Muscle of leg (tissue), 16 donors: Measurements from ENCODE around the gene PPP1R2. TPM values are rescaled to one million over a fixed set of nuclear protein-coding genes. Genes with fewer than 3 reads are reported as not detected.
"Not testable (repeated sequence)": the region's sequence is repeated elsewhere in the genome, so short reads cannot be mapped to it uniquely, and the experiment has no call there.

Experiments used
- DNase-seq: peaks from one replicate; pipeline ENCODE4 v3.0.0; 2013
- H3K27ac ChIP-seq: one replicate; pipeline ENCODE4 v1.5.1; 2013; ENCODE audit warnings: mild to moderate bottlenecking, low read length, control low read depth
- H3K27me3 ChIP-seq: one replicate; pipeline ENCODE4 v1.6.1; 2013; ENCODE audit warnings: low read length; ENCODE audit not compliant: control insufficient read depth, insufficient read depth
- H3K36me3 ChIP-seq: one replicate; pipeline ENCODE4 v1.6.1; 2013; ENCODE audit warnings: low read length; ENCODE audit not compliant: control insufficient read depth, insufficient read depth
- H3K4me1 ChIP-seq: one replicate; pipeline ENCODE4 v1.6.1; 2013; ENCODE audit warnings: low read length; ENCODE audit not compliant: control insufficient read depth, insufficient read depth
- H3K4me3 ChIP-seq: one replicate; pipeline ENCODE4 v1.5.1; 2013; ENCODE audit warnings: low read length, control low read depth
- H3K9me3 ChIP-seq: replicated peaks from 2 replicates; pipeline ENCODE4 v1.6.1; 2013; ENCODE audit warnings: low read depth, low read length; ENCODE audit not compliant: control insufficient read depth
- WGBS: methylation state at CpG from one replicate; pipeline ENCODE4 v1.1.5; 2013; ENCODE audit warnings: missing lambda C conversion rate; ENCODE audit not compliant: insufficient coverage; 5-methylcytosine and 5-hydroxymethylcytosine counted together
- long read RNA-seq, 11 donors: transcript quantifications; one replicate each; lab custom pipeline, GENCODE V29; 2026
- polyA plus RNA-seq, 8 donors: library from polyadenylated mRNA; unstranded; fragments of 120-200 nt; gene quantifications; one replicate each; pipeline versions ENCODE4 v1.2.1 to v1.2.3, GENCODE V29; 2013; ENCODE audit warnings: inconsistent platforms in 1 of 8, low replicate concordance in 1 of 8; ENCODE audit not compliant: insufficient read length in 8 of 8, insufficient read depth in 1 of 8
- total RNA-seq: library from RNA; stranded (reverse); fragments of 120-200 nt; gene quantifications from one replicate; pipeline ENCODE4 v1.2.4, GENCODE V29; 2013

The PPP1R2 gene
- total RNA-seq (32.7 TPM), polyA plus RNA-seq (10 to 100 TPM; 29.0 to 40.6 (median 35.1) TPM)
- long read RNA-seq, donor 1, partial matches to known transcripts = 0 of 5 reads
- long read RNA-seq, donor 1, other reads (novel, unspliced or antisense) = 0 of 5 reads
- long read RNA-seq, donor 2, partial matches to known transcripts = 0 of 2 reads
- long read RNA-seq, donor 2, other reads (novel, unspliced or antisense) = 0 of 2 reads
- long read RNA-seq, donor 3, transcript PPP1R2-206 (6 exons, 3,450 nt) = major isoform, 12 of 29 reads
- long read RNA-seq, donor 3, partial matches to known transcripts = 15 of 29 reads
- long read RNA-seq, donor 3, other reads (novel, unspliced or antisense) = 0 of 29 reads
- long read RNA-seq, donor 4, transcript PPP1R2-206 (6 exons, 3,450 nt) = major isoform, 10 of 14 reads
- long read RNA-seq, donor 4, partial matches to known transcripts = 0 of 14 reads
- long read RNA-seq, donor 4, other reads (novel, unspliced or antisense) = 0 of 14 reads
- long read RNA-seq, donor 5, transcript PPP1R2-206 (6 exons, 3,450 nt) = major isoform, 25 of 30 reads
- long read RNA-seq, donor 5, partial matches to known transcripts = 0 of 30 reads
- long read RNA-seq, donor 5, other reads (novel, unspliced or antisense) = 0 of 30 reads
- long read RNA-seq, donor 6, transcript PPP1R2-206 (6 exons, 3,450 nt) = major isoform, 23 of 29 reads
- long read RNA-seq, donor 6, partial matches to known transcripts = 0 of 29 reads
- long read RNA-seq, donor 6, other reads (novel, unspliced or antisense) = 0 of 29 reads
- long read RNA-seq, donor 7, transcript PPP1R2-206 (6 exons, 3,450 nt) = major isoform, 18 of 21 reads
- long read RNA-seq, donor 7, partial matches to known transcripts = 0 of 21 reads
- long read RNA-seq, donor 7, other reads (novel, unspliced or antisense) = 0 of 21 reads
- long read RNA-seq, donor 8, transcript PPP1R2-206 (6 exons, 3,450 nt) = major isoform, 5 of 6 reads
- long read RNA-seq, donor 8, partial matches to known transcripts = 0 of 6 reads
- long read RNA-seq, donor 8, other reads (novel, unspliced or antisense) = 0 of 6 reads
- long read RNA-seq, donor 9, transcript PPP1R2-206 (6 exons, 3,450 nt) = major isoform, 7 of 10 reads
- long read RNA-seq, donor 9, partial matches to known transcripts = 0 of 10 reads
- long read RNA-seq, donor 9, other reads (novel, unspliced or antisense) = 0 of 10 reads
- long read RNA-seq, donor 10, transcript PPP1R2-206 (6 exons, 3,450 nt) = major isoform, 18 of 53 reads
- long read RNA-seq, donor 10, partial matches to known transcripts = 31 of 53 reads
- long read RNA-seq, donor 10, other reads (novel, unspliced or antisense) = 0 of 53 reads
- long read RNA-seq, donor 11, transcript PPP1R2-206 (6 exons, 3,450 nt) = major isoform, 9 of 11 reads
- long read RNA-seq, donor 11, partial matches to known transcripts = 0 of 11 reads
- long read RNA-seq, donor 11, other reads (novel, unspliced or antisense) = 0 of 11 reads

DNA sequence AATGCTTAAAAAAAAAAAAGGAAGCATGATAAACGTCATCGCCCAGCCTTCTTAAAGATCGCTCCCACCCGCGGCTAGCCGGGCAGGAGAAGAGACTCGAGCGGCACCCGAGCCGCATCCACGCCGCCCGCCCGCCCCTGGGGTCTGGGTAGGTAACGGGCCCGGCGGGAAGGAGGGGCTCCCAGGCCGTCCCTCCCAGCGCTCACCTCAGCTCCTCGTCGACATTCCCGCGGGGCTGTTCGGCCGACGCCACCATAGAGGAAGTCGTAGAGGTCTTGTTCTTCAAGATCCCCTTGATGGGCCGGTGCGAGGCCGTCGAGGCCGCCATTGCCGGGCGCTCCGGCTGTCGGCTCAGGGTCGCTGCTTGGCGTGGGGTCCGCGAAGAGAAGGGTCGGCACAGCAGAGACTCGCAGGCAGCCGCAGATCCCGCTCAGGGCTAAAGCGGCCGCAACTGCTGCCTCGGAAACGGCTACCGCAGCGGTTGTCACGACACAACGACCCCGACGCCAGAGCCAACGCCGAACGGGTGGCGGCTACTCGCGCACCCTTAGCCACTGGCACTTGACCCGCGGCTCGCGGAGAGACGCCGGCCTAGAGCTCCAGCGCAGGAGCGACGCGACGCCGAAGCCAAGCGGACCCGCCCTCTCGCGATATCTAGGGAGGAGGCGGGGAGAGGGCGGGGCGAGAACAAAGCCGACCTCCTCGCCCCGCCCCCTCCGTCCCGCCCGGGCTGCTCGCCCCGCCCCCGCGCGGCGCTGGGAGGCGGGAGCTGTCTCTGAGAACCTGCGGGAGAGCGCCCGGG, at the start of gene PPP1R2:
Gene PPP1R2 (minus strand): TSS at position 628 of the 802 bp plus-strand sequence. CDS start 300 bp downstream, at position 328.
- no peaks in the 10 kb centered on the region for H3K9me3 ChIP-seq
- H3K4me3 ChIP-seq = peak within 1 kb of the TSS; percentile 77
- peaks cover 3% of the 10 kb centered on the region for H3K36me3 ChIP-seq
- peaks cover 16% of the 10 kb centered on the region for H3K27me3 ChIP-seq
- DNase-seq = peak; percentile 96
- under 1% methylated on average over 95 of the region's 95 CpGs for WGBS
- peaks cover 28% of the 10 kb centered on the region for H3K4me1 ChIP-seq
- H3K27ac ChIP-seq = peak within 1 kb of the TSS; percentile 94

DNA sequence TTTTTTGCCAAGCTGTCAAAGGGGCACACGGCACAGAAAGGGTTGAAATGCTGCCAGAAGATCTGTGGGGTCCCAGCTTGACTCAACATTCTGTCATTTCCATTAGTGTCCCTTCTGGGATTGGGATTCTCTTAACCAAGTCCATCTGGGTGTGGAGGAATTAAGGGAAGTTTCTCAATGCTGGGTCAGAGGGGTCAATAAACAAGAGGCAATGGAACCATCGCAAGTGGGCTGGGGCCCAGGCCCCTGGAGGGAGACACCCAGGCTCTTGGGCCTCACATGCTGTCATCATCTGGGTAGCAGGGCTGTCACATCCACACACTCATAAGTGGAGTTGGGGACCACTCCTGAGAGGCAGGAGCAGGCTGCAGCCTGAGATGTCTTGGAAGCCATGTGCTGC, 48.7 kb upstream of the PPP1R2 start:
- no peaks in the 10 kb centered on the region for H3K9me3 ChIP-seq
- H3K27ac ChIP-seq = peak overlapping the region; percentile 7
- H3K36me3 ChIP-seq = no peaks in the 10 kb centered on the region
- WGBS = no CpG with 5 or more reads among the region's 2 CpGs
- DNase-seq = no peak
- H3K4me3 ChIP-seq = no peak overlapping the region
- peaks cover 5% of the 10 kb centered on the region for H3K27me3 ChIP-seq
- H3K4me1 ChIP-seq = peaks cover 22% of the 10 kb centered on the region

DNA sequence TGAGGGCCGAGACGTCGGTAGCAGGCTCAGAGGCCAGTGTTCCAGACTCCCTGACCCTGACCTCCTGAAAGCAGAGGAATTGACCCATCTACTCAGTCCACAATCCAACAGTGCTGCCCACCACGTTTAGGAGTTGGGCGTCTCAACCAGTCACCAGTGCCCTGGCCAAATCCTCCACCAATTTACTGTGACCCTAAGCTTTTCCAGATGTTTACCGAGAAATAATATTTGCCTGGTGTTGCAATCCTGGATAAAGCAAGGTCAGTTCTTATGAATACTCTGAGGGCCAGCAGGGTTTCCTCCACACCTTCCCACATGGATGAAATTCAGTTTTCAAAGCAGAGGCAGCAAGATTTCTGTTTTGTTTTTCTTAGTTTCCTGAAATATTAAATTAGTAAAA, 48.1 kb upstream of the PPP1R2 start:
- Histone ChIP-seq H3K27me3 (peaks cover 5% of the 10 kb centered on the region), H3K9me3 (no peaks in the 10 kb centered on the region), H3K27ac (no peak overlapping the region), H3K4me1 (peaks cover 16% of the 10 kb centered on the region), H3K36me3 (no peaks in the 10 kb centered on the region), H3K4me3 (no peak overlapping the region)
- no peak for DNase-seq
- 41% methylated on average over 5 of the region's 6 CpGs for WGBS

DNA sequence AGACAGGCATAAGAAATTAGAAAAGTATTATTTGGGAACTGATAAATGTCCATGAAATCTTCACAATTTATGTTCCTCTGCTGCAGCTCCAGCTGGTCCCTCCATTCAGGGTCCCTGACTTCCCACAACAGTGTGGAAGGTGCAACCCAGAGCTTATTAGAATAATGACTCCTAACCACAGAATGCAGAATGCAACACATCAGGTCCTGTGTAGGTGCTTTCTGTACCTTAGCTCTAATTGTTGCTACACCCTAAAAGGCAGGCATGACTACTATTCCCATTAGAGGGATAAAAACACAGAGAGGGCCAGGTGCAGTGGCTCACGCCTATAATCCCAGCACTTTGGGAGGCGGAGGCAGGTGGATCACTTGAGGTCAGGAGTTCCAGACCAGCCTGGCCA, 47.3 kb upstream of the PPP1R2 start:
- WGBS = 100% methylated on average over 2 of the region's 2 CpGs
- DNase-seq = not testable (repeated sequence)

GRCh38 chr3:195589796-195590195, 46.7 kb upstream of the PPP1R2 start:
- 69% methylated on average over 4 of the region's 6 CpGs for WGBS
- not testable (repeated sequence) for H3K27me3 ChIP-seq, DNase-seq, H3K27ac ChIP-seq, H3K36me3 ChIP-seq, H3K4me3 ChIP-seq, H3K9me3 ChIP-seq, H3K4me1 ChIP-seq

More for the DNA sequence above, 47.3 kb upstream of the PPP1R2 start:
- H3K36me3 ChIP-seq, H3K27me3 ChIP-seq, H3K9me3 ChIP-seq, H3K4me3 ChIP-seq, H3K27ac ChIP-seq: not testable (repeated sequence)
- H3K4me1 ChIP-seq = peaks cover 11% of the 10 kb centered on the region

- peaks cover 16% of the 10 kb centered on the region for H3K4me1 ChIP-seq
- no peaks in the 10 kb centered on the region for H3K9me3 ChIP-seq
- H3K27me3 ChIP-seq = peaks cover 5% of the 10 kb centered on the region
- no peak overlapping the region for H3K4me3 ChIP-seq
- DNase-seq = no peak
- WGBS = 62% methylated on average over 3 of the region's 5 CpGs
- H3K36me3 ChIP-seq = no peaks in the 10 kb centered on the region
- H3K27ac ChIP-seq = no peak overlapping the region
Observed at GRCh38 chr3:195587824-195588223, 44.7 kb upstream of the PPP1R2 start.

- no peaks in the 10 kb centered on the region for H3K36me3 ChIP-seq
Observed at GRCh38 chr3:195587406-195587805, 44.3 kb upstream of the PPP1R2 start.

DNA sequence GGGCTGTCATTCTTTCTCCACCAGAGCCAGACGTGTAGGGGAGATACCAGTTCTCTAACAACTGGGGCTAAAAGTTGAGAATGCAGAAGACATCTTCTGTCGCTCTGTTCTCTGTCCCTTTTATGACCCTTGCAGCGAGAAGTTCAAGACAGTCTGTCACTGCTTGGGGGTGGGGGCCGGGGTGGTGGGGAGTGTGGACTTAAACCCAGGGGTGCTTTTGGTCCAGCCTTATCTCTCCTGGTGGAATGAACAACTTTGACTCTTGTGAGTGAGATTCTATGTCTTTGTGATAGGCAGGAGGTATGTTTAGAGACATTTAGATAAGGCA, 41.4 kb upstream of the PPP1R2 start:
- H3K4me3 ChIP-seq = no peak overlapping the region
- peaks cover 16% of the 10 kb centered on the region for H3K4me1 ChIP-seq
- DNase-seq = no peak
- peak overlapping the region; percentile 78 for H3K27ac ChIP-seq
- H3K36me3 ChIP-seq = no peaks in the 10 kb centered on the region
- peaks cover 2% of the 10 kb centered on the region for H3K27me3 ChIP-seq
- WGBS = 58% methylated on average over 2 of the region's 4 CpGs
- no peaks in the 10 kb centered on the region for H3K9me3 ChIP-seq

More at GRCh38 chr3:195587406-195587805, 44.3 kb upstream of the PPP1R2 start:
- peaks cover 14% of the 10 kb centered on the region for H3K4me1 ChIP-seq
- no peak overlapping the region for H3K4me3 ChIP-seq
- no CpG with 5 or more reads among the region's 4 CpGs for WGBS
- H3K27me3 ChIP-seq = peaks cover 5% of the 10 kb centered on the region
- H3K9me3 ChIP-seq = no peaks in the 10 kb centered on the region
- H3K27ac ChIP-seq = no peak overlapping the region
- DNase-seq = no peak
